Inflammatory macrophage (primary cell): ENCODE measurements around the gene ANTKMT.
"Not testable (repeated sequence)": the region's sequence is repeated elsewhere in the genome, so short reads cannot be mapped to it uniquely, and the experiment has no call there.

Source experiments
- DNase-seq, 2 donors: peaks; one replicate each; pipeline ENCODE4 v3.0.0-alpha.2; 2020 to 2022

The ANTKMT gene

GRCh38 chr16:728131-728889, 7.4 kb downstream of the ANTKMT start:
- peak; percentile 66 to 90 for DNase-seq

GRCh38 chr16:728890-729744, 8.2 kb downstream of the ANTKMT start:
- DNase-seq = no peak

GRCh38 chr16:729768-730665, 9.1 kb downstream of the ANTKMT start:
- no peak for DNase-seq

- no peak for DNase-seq
Observed at GRCh38 chr16:730666-731509, 9.9 kb downstream of the ANTKMT start.

- no peak for DNase-seq
Observed at GRCh38 chr16:732332-732731, 11.4 kb downstream of the ANTKMT start.

GRCh38 chr16:732936-733335, 12.0 kb downstream of the ANTKMT start:
- no peak for DNase-seq

GRCh38 chr16:733382-734207, 12.6 kb downstream of the ANTKMT start:
- DNase-seq = no peak

GRCh38 chr16:734208-734980, 13.4 kb downstream of the ANTKMT start:
- no peak for DNase-seq

GRCh38 chr16:734981-735881, 14.3 kb downstream of the ANTKMT start:
- no peak for DNase-seq

- no peak for DNase-seq
Observed at GRCh38 chr16:735982-736453, 15.1 kb downstream of the ANTKMT start.

- DNase-seq = no peak
Observed at GRCh38 chr16:736936-737481, 16.1 kb downstream of the ANTKMT start.

GRCh38 chr16:739560-740458, 18.9 kb downstream of the ANTKMT start:
- DNase-seq = no peak

GRCh38 chr16:740459-740763, 19.5 kb downstream of the ANTKMT start:
- DNase-seq = peak in 1 of 2 donors; percentile 34

GRCh38 chr16:740764-741505, 20.0 kb downstream of the ANTKMT start, which contains the start of gene CIAO3:
Gene CIAO3 (minus strand): TSS chr16:740997. CDS start chr16:740985, 12 bp downstream.
- DNase-seq = peak; percentile 89 to 93

- DNase-seq = no peak
Observed at GRCh38 chr16:741986-742629, 21.2 kb downstream of the ANTKMT start.

GRCh38 chr16:742894-743293, 21.9 kb downstream of the ANTKMT start:
- DNase-seq = not testable (repeated sequence)
